ENCODE data around the gene ACRV1. TPM values are rescaled to one million over a fixed set of nuclear protein-coding genes. Genes with fewer than 3 reads are reported as not detected.

ACRV1 gene
- total RNA-seq, 1 donor from 2014 or later, result not detected

GRCh38 chr11:125701018-125701610 is 20.5 kb upstream of the ACRV1 start:
- Histone ChIP-seq H3K9me3 (no peaks in the 10 kb centered on the region), H3K4me1 (no peaks in the 10 kb centered on the region), H3K27me3 (no peaks in the 10 kb centered on the region), H3K4me3 (no peak overlapping the region), H3K36me3 (no peaks in the 10 kb centered on the region), H3K27ac (no peak overlapping the region)
- TF ChIP-seq CTCF (IDR thresholded peaks at IDR 0.05), result no peak
- intact Hi-C loops (cut with DNase I), result no loop called here
- DNase-seq (ENCODE audit: low spot score in 2 of 2), result no peak

GRCh38 chr11:125694951-125695350 is 14.3 kb upstream of the ACRV1 start:
- TF ChIP-seq CTCF (IDR thresholded peaks at IDR 0.05), result no peak
- H3K4me1 ChIP-seq, result no peaks in the 10 kb centered on the region
- H3K27me3 ChIP-seq, result no peaks in the 10 kb centered on the region
- H3K9me3 ChIP-seq, result no peaks in the 10 kb centered on the region
- intact Hi-C loops (cut with DNase I), result no loop called here
- no peak overlapping the region for H3K4me3 ChIP-seq
- no peak for DNase-seq (ENCODE audit: low spot score in 2 of 2)
- H3K36me3 ChIP-seq, result no peaks in the 10 kb centered on the region
- no peak overlapping the region for H3K27ac ChIP-seq

- intact Hi-C loops (cut with DNase I), result no loop called here
- Histone ChIP-seq H3K36me3 (no peaks in the 10 kb centered on the region), H3K4me1 (no peaks in the 10 kb centered on the region), H3K4me3 (no peak overlapping the region), H3K27me3 (no peaks in the 10 kb centered on the region), H3K27ac (no peak overlapping the region), H3K9me3 (no peaks in the 10 kb centered on the region)
- DNase-seq (ENCODE audit: low spot score in 2 of 2), result no peak
- no peak for TF ChIP-seq CTCF (IDR thresholded peaks at IDR 0.05)
These were observed 12.2 kb upstream of the ACRV1 start for GRCh38 chr11:125692887-125693286.

GRCh38 chr11:125690006-125690405 is 9.4 kb upstream of the ACRV1 start:
- Histone ChIP-seq H3K4me3 (no peak overlapping the region), H3K4me1 (no peaks in the 10 kb centered on the region), H3K27ac (no peak overlapping the region), H3K36me3 (no peaks in the 10 kb centered on the region), H3K27me3 (no peaks in the 10 kb centered on the region), H3K9me3 (no peaks in the 10 kb centered on the region)
- no peak for DNase-seq (ENCODE audit: low spot score in 2 of 2)
- intact Hi-C loops (cut with DNase I), result no loop called here
- TF ChIP-seq CTCF (IDR thresholded peaks at IDR 0.05), result no peak

GRCh38 chr11:125689274-125689859 is 8.7 kb upstream of the ACRV1 start:
- H3K36me3 ChIP-seq, result no peaks in the 10 kb centered on the region
- intact Hi-C loops (cut with DNase I), result no loop called here
- H3K4me3 ChIP-seq, result no peak overlapping the region
- H3K4me1 ChIP-seq, result no peaks in the 10 kb centered on the region
- H3K9me3 ChIP-seq, result no peaks in the 10 kb centered on the region
- DNase-seq (ENCODE audit: low spot score in 2 of 2), result no peak
- no peaks in the 10 kb centered on the region for H3K27me3 ChIP-seq
- H3K27ac ChIP-seq, result no peak overlapping the region
- TF ChIP-seq CTCF (IDR thresholded peaks at IDR 0.05), result no peak

All from ascending aorta (tissue), 2 donors.